GM12878 (cell line): Measurements from ENCODE around the gene KRTAP5-10. TPM values are rescaled to one million over a fixed set of nuclear protein-coding genes. Genes with fewer than 3 reads are reported as not detected.
A peak's percentile ranks its signal among the peaks of the same experiment; 100 is the strongest.

Experiments
- CHD1 ChIP-seq: IDR thresholded peaks from 2 replicates; pipeline ENCODE4 v1.6.1; 2012; ENCODE audit warnings: low read depth, low read length, improper control_type of control experiment
- ESRRA ChIP-seq: IDR thresholded peaks from 2 replicates; pipeline ENCODE4 v1.6.1; 2012; ENCODE audit warnings: mild to moderate bottlenecking, low read length, improper control_type of control experiment
- ETV6 ChIP-seq, 2 experiments: fragments of 450-650 bp in 1 of 2; IDR thresholded peaks in 1 of 2; conservative IDR thresholded peaks in 1 of 2; 2 replicates each; pipeline ENCODE4 v1.6.1; 2014; ENCODE audit warnings: antibody characterized with exemption in 1 of 2, borderline replicate concordance in 1 of 2, low read depth in 1 of 2, mild to moderate bottlenecking in 1 of 2, moderate library complexity in 1 of 2
- FOXM1 ChIP-seq: IDR thresholded peaks from 2 replicates; pipeline ENCODE4 v1.6.1; 2012; ENCODE audit warnings: low read depth, mild to moderate bottlenecking, inconsistent platforms, low read length, moderate library complexity
- IRF4 ChIP-seq: IDR thresholded peaks from 2 replicates; pipeline ENCODE4 v1.6.1; 2011; ENCODE audit warnings: low read depth, low read length
- MAX ChIP-seq: IDR thresholded peaks from 2 replicates; pipeline ENCODE4 v1.6.1; 2012; ENCODE audit warnings: low read depth, low read length, improper control_type of control experiment
- MXI1 ChIP-seq: fragments of 150-350 bp; IDR thresholded peaks from 2 replicates; pipeline ENCODE4 v1.6.1; 2011; ENCODE audit warnings: low read depth, mild to moderate bottlenecking, inconsistent platforms, low read length, improper control_type of control experiment
- NFIC ChIP-seq: IDR thresholded peaks from 2 replicates; pipeline ENCODE4 v1.6.1; 2012; ENCODE audit warnings: low read depth, mild to moderate bottlenecking, inconsistent platforms, low read length, moderate library complexity
- NRF1 ChIP-seq: conservative IDR thresholded peaks from 2 replicates; pipeline ENCODE4 v1.6.1; 2011; ENCODE audit warnings: mild to moderate bottlenecking, low read depth, low read length, improper control_type of control experiment
- RAD51 ChIP-seq: fragments of 450-650 bp; IDR thresholded peaks from 2 replicates; pipeline ENCODE4 v1.6.1; 2016; ENCODE audit warnings: moderate library complexity, mild to moderate bottlenecking, inconsistent platforms
- RELB ChIP-seq: fragments of 450-650 bp; IDR thresholded peaks from 2 replicates; pipeline ENCODE4 v1.6.1; 2017; ENCODE audit warnings: low read depth, mild to moderate bottlenecking, moderate library complexity
- REST ChIP-seq: IDR thresholded peaks from 2 replicates; pipeline ENCODE4 v1.6.1; 2012; ENCODE audit warnings: mild to moderate bottlenecking, low read depth, low read length
- RUNX3 ChIP-seq: IDR thresholded peaks from 2 replicates; pipeline ENCODE4 v1.6.1; 2012; ENCODE audit warnings: low read length, inconsistent platforms
- SIN3A ChIP-seq: IDR thresholded peaks from 2 replicates; pipeline ENCODE4 v1.6.1; 2012; ENCODE audit warnings: low read depth, low read length, improper control_type of control experiment
- SMC3 ChIP-seq: IDR thresholded peaks from 2 replicates; pipeline ENCODE4 v1.6.1; 2011; ENCODE audit warnings: low read length, improper control_type of control experiment, borderline replicate concordance
- TCF12 ChIP-seq: IDR thresholded peaks from 2 replicates; pipeline ENCODE4 v1.6.1; 2011; ENCODE audit warnings: low read depth, mild to moderate bottlenecking, low read length
- ZNF207 ChIP-seq: fragments of 450-650 bp; IDR thresholded peaks from 2 replicates; pipeline ENCODE4 v1.6.1; 2014; ENCODE audit warnings: antibody characterized with exemption, mild to moderate bottlenecking, borderline replicate concordance
- ZNF24 ChIP-seq: fragments of 450-650 bp; IDR thresholded peaks from 2 replicates; pipeline ENCODE4 v1.6.1; 2017; ENCODE audit warnings: antibody characterized with exemption, mild to moderate bottlenecking
- ZNF274 ChIP-seq: IDR thresholded peaks from one replicate; pipeline ENCODE4 v1.8.0; 2011; ENCODE audit not compliant: insufficient read length, insufficient read depth
- ZNF384 ChIP-seq: IDR thresholded peaks from 2 replicates; pipeline ENCODE4 v1.6.1; 2012; ENCODE audit warnings: low read depth, mild to moderate bottlenecking, low read length, improper control_type of control experiment, borderline replicate concordance
- ZSCAN29 ChIP-seq: fragments of 450-650 bp; IDR thresholded peaks from 2 replicates; pipeline ENCODE4 v1.6.1; 2017; ENCODE audit warnings: mild to moderate bottlenecking, moderate library complexity
- polyA plus RNA-seq, 11 experiments: library from polyadenylated mRNA; depleted of rRNA in 4 of 11; unstranded in 6 of 11; stranded (reverse) in 5 of 11; fragments of >200 nt; fragmentation: Nextera tagmentation in 4 of 11; fragmentation: Illumina TruSeq in 1 of 11; extraction: Ambion mirVana in 4 of 11; extraction: Trizol in 1 of 11; gene quantifications; 1 replicate in 1 of 11; 2 replicates in 10 of 11; pipeline versions ENCODE4 v1.2.1 to v1.2.3, GENCODE V29; 2011 to 2016; ENCODE audit warnings: inconsistent platforms in 2 of 11, missing spikeins in 2 of 11, low read depth in 1 of 11
- total RNA-seq, 4 experiments: library from RNA; depleted of rRNA in 3 of 4; stranded (reverse); fragments of >200 nt in 3 of 4; fragmentation: Illumina TruSeq in 1 of 4; extraction: Trizol in 1 of 4; gene quantifications; 2 replicates each; pipeline versions ENCODE4 v1.2.1 to v1.2.3, GENCODE V29; 2013 to 2021
- TF ChIP-seq, protein P1 (sequence below): fragments of 450-650 bp; IDR thresholded peaks from 2 replicates; pipeline ENCODE4 v1.6.1; 2017; ENCODE audit warnings: mild to moderate bottlenecking, moderate library complexity

The KRTAP5-10 gene
- total and polyA plus RNA-seq, 10 of the 15 experiments (the other 5 are each of a cell fraction or from before 2014, with no cell fraction given): 0.06 to 0.10 (median 0.06) TPM; not detected in 7

DNA sequence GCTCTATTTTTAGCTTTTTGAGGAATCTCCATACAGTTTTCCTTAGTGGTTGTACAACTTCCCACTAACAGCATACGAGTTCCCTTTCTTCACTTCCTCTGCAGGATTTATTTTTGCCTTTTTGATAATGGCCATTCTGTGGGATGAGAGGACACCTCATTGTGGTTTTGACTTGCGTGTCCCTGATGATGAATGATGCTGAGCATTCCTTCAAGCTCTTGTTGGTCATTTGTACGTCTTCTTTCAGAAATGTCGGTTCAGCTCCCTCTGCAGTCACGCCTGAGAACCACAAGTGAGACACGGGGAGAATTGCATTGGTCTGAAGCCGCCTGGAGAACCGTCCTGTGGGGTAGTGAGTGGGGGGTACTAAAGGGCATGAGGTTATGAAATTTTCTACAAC, 2.0 kb upstream of the KRTAP5-10 start (continued):
- TF ChIP-seq, protein P1, sequence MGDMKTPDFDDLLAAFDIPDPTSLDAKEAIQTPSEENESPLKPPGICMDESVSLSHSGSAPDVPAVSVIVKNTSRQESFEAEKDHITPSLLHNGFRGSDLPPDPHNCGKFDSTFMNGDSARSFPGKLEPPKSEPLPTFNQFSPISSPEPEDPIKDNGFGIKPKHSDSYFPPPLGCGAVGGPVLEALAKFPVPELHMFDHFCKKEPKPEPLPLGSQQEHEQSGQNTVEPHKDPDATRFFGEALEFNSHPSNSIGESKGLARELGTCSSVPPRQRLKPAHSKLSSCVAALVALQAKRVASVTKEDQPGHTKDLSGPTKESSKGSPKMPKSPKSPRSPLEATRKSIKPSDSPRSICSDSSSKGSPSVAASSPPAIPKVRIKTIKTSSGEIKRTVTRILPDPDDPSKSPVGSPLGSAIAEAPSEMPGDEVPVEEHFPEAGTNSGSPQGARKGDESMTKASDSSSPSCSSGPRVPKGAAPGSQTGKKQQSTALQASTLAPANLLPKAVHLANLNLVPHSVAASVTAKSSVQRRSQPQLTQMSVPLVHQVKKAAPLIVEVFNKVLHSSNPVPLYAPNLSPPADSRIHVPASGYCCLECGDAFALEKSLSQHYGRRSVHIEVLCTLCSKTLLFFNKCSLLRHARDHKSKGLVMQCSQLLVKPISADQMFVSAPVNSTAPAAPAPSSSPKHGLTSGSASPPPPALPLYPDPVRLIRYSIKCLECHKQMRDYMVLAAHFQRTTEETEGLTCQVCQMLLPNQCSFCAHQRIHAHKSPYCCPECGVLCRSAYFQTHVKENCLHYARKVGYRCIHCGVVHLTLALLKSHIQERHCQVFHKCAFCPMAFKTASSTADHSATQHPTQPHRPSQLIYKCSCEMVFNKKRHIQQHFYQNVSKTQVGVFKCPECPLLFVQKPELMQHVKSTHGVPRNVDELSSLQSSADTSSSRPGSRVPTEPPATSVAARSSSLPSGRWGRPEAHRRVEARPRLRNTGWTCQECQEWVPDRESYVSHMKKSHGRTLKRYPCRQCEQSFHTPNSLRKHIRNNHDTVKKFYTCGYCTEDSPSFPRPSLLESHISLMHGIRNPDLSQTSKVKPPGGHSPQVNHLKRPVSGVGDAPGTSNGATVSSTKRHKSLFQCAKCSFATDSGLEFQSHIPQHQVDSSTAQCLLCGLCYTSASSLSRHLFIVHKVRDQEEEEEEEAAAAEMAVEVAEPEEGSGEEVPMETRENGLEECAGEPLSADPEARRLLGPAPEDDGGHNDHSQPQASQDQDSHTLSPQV: no peak
- TF ChIP-seq ZNF384: no peak
- no peak for TF ChIP-seq REST
- no peak for TF ChIP-seq MAX
- no peak for TF ChIP-seq IRF4
- no peak for TF ChIP-seq ESRRA
- TF ChIP-seq ZNF274: no peak
- TF ChIP-seq NRF1: no peak
- no peak for TF ChIP-seq ZNF24
- TF ChIP-seq TCF12: no peak
- peak; percentile 65; the same call in 1 of the 2 replicates for TF ChIP-seq SMC3
- TF ChIP-seq NFIC: no peak
- no peak for TF ChIP-seq RELB
- no peak for TF ChIP-seq ETV6 (conservative IDR thresholded peaks at IDR 0.05 in 1 of 2, IDR thresholded peaks at IDR 0.05 in 1 of 2; ENCODE audit: borderline replicate concordance in 1 of 2, low read depth in 1 of 2)
- no peak for TF ChIP-seq ZNF207
- TF ChIP-seq RAD51: no peak
- no peak for TF ChIP-seq MXI1
- TF ChIP-seq FOXM1: 0 out of 2 replicates have a peak, but pooled peaks have one; percentile 38
- TF ChIP-seq CHD1: no peak
- peak; percentile 72 for TF ChIP-seq RUNX3
- TF ChIP-seq ZSCAN29: no peak
- TF ChIP-seq SIN3A: no peak
